ENCODE measurements around the gene NPB. TPM values are rescaled to one million over a fixed set of nuclear protein-coding genes. Genes with fewer than 3 reads are reported as not detected.

NPB gene
- total and polyA plus RNA-seq, 2 donors (not counting 1 experiment from before 2014, with no cell fraction given), result 0.44 TPM; not detected in 1

DNA sequence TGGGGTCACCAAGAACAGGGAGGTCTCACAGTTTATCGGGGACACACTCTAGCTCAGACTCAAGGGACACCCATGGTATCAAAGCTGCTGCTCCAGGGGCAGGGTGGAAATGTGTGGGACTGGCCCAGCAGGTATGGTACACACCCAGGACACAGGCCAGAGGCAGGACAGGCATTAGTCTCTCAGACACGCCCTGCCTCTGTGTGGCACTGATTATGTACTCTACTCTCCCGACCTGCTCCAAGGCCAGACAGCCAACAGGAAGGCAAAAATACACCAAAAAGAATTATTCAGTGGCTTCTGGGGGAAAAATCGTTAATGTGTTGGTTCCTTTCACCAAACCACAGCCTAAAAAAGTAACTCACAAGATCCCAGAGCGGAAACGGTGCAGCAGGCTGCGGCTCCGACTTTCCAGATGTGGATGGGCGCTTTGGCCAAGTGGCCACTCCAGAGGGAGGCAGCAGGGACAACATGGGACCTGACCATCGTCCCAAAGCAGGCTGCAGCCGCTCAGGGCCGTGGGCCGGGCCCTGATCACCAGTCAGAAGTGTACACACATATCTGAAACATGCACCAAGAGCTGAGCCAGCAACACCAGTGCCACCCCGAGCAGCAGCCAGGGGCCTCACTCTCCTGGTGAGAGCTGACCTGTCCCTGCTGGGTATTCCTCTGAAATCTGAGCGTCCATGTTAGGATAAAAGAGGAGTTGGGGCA is 17.0 kb downstream of the NPB start:
- Histone ChIP-seq H3K9me3 (ENCODE audit: control extremely low read depth in 1 of 3, control insufficient read depth in 2 of 3, insufficient read depth in 1 of 3, low read length in 2 of 3) (no peaks in the 10 kb centered on the region), H3K27me3 (replicated peaks in 1 of 4; ENCODE audit: control extremely low read depth in 1 of 4, control insufficient read depth in 3 of 4, insufficient read depth in 4 of 4, low read length in 3 of 4) (no peaks in the 10 kb centered on the region), H3K4me3 (ENCODE audit: control extremely low read depth in 1 of 5, extremely low read depth in 1 of 5, insufficient read depth in 1 of 5, low read depth in 2 of 5, low read length in 4 of 5) (no peak overlapping the region), H4K20me1 (ENCODE audit: control insufficient read depth, insufficient read depth, low read length, poor library complexity, severe bottlenecking) (peaks cover 48% of the 10 kb centered on the region), H3K9ac (ENCODE audit: low read length) (no peak overlapping the region), H3K4me2 (replicated peaks; ENCODE audit: low read depth, low read length, poor library complexity, severe bottlenecking) (no peak overlapping the region), H3K4me1 (ENCODE audit: control insufficient read depth in 2 of 2, insufficient read depth in 2 of 2, low read length in 2 of 2) (peaks cover 18 to 29% of the 10 kb centered on the region in 2 donors), H2AFZ (ENCODE audit: insufficient read depth, low read depth, low read length, poor library complexity, severe bottlenecking) (no peak overlapping the region), H3K36me3 (replicated peaks in 1 of 2; ENCODE audit: control extremely low read depth in 1 of 2, control insufficient read depth in 1 of 2, extremely low read depth in 1 of 2, insufficient read depth in 2 of 2, low read length in 1 of 2) (peaks cover 0 to 26% of the 10 kb centered on the region in 2 experiments), H3K79me2 (ENCODE audit: control insufficient read depth, insufficient read depth, low read length) (peaks cover 70% of the 10 kb centered on the region), H3K27ac (ENCODE audit: low read length in 2 of 2) (peak overlapping the region in 1 of 2 donors; percentile 37)
- Mint-ChIP-seq H3K27ac (peak overlapping the region; percentile 61), H3K4me1 (peaks cover 34% of the 10 kb centered on the region), H3K9me3 (ENCODE audit: insufficient read depth) (no peaks in the 10 kb centered on the region), H3K27me3 (no peaks in the 10 kb centered on the region), H3K4me3 (peak overlapping the region; percentile 91)
- intact Hi-C loops (cut with micrococcal nuclease), result loop anchor here (1.0 to 2.0 kb wide), 4 partner anchors 7 to 104 kb away; partner anchors contain the start of genes ARHGDIA, CENPX, LRRC45 and P4HB
- 72% methylated on average over 12 of the region's 15 CpGs for WGBS (ENCODE audit: insufficient coverage)
- ChIA-PET POLR2A (no interaction called here), CTCF (no interaction called here)
- ATAC-seq (ENCODE audit: low read depth) (no peak), DNase-seq (no peak)
- TF ChIP-seq, protein P1, sequence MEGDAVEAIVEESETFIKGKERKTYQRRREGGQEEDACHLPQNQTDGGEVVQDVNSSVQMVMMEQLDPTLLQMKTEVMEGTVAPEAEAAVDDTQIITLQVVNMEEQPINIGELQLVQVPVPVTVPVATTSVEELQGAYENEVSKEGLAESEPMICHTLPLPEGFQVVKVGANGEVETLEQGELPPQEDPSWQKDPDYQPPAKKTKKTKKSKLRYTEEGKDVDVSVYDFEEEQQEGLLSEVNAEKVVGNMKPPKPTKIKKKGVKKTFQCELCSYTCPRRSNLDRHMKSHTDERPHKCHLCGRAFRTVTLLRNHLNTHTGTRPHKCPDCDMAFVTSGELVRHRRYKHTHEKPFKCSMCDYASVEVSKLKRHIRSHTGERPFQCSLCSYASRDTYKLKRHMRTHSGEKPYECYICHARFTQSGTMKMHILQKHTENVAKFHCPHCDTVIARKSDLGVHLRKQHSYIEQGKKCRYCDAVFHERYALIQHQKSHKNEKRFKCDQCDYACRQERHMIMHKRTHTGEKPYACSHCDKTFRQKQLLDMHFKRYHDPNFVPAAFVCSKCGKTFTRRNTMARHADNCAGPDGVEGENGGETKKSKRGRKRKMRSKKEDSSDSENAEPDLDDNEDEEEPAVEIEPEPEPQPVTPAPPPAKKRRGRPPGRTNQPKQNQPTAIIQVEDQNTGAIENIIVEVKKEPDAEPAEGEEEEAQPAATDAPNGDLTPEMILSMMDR (IDR thresholded peaks at IDR 0.05), result no peak
- TF ChIP-seq EZH2 (IDR thresholded peaks at IDR 0.05; ENCODE audit: borderline replicate concordance, insufficient read depth, low read depth, low read length, poor library complexity, severe bottlenecking), result no peak

All from B cell (primary cell).